Mesenchymal stem cell (in vitro differentiated cells and primary cell): ENCODE data around the gene ASCC1.

Source experiments
- DNase-seq: peaks from one replicate; pipeline ENCODE4 v3.0.0-alpha.2; 2013
- H2AFZ ChIP-seq: one replicate; pipeline ENCODE4 v1.6.1; 2013; ENCODE audit warnings: low read depth, mild to moderate bottlenecking, control low read depth, inconsistent platforms, low read length, moderate library complexity
- H2AK5ac ChIP-seq: 2 replicates; pipeline ENCODE4 v1.6.1; 2013; ENCODE audit warnings: low read length, moderate library complexity, mild to moderate bottlenecking, inconsistent platforms; ENCODE audit not compliant: severe bottlenecking
- H2BK120ac ChIP-seq: one replicate; pipeline ENCODE4 v1.6.1; 2013; ENCODE audit warnings: low read depth, mild to moderate bottlenecking, inconsistent platforms, low read length, moderate library complexity
- H2BK12ac ChIP-seq, 2 experiments: one replicate each; pipeline ENCODE4 v1.6.1; 2013; ENCODE audit warnings: inconsistent platforms in 2 of 2, low read length in 2 of 2, mild to moderate bottlenecking in 2 of 2, moderate library complexity in 2 of 2, control low read depth in 1 of 2
- H2BK15ac ChIP-seq: one replicate; pipeline ENCODE4 v1.6.1; 2013; ENCODE audit warnings: mild to moderate bottlenecking, low read depth, inconsistent platforms; ENCODE audit not compliant: poor library complexity, severe bottlenecking
- H2BK5ac ChIP-seq: 2 replicates; pipeline ENCODE4 v1.6.1; 2013; ENCODE audit warnings: low read depth, mild to moderate bottlenecking, low read length, control low read depth, inconsistent platforms; ENCODE audit not compliant: poor library complexity, severe bottlenecking
- H3K14ac ChIP-seq, 2 experiments: one replicate each; pipeline ENCODE4 v1.6.1; 2013; ENCODE audit warnings: inconsistent platforms in 2 of 2, low read length in 2 of 2, control low read depth in 1 of 2, mild to moderate bottlenecking in 1 of 2, moderate library complexity in 1 of 2
- H3K18ac ChIP-seq, 2 experiments: one replicate each; pipeline ENCODE4 v1.6.1; 2013; ENCODE audit warnings: inconsistent platforms in 2 of 2, low read length in 2 of 2, control low read depth in 1 of 2, low read depth in 1 of 2, mild to moderate bottlenecking in 1 of 2
- H3K23ac ChIP-seq, 2 experiments: one replicate each; pipeline ENCODE4 v1.6.1; 2013; ENCODE audit warnings: inconsistent platforms in 2 of 2, low read length in 2 of 2, mild to moderate bottlenecking in 2 of 2, moderate library complexity in 2 of 2, control low read depth in 1 of 2
- H3K27ac ChIP-seq: 2 replicates; pipeline ENCODE4 v1.5.1; 2013; ENCODE audit warnings: mild to moderate bottlenecking, moderate library complexity, low read length, control low read depth, inconsistent platforms; ENCODE audit not compliant: poor library complexity, severe bottlenecking
- H3K27me3 ChIP-seq, 2 experiments: 2 replicates each; pipeline versions ENCODE4 v1.6.1 to v1.7.0; 2013; ENCODE audit warnings: low read length in 2 of 2, mild to moderate bottlenecking in 2 of 2, moderate library complexity in 2 of 2, control low read depth in 1 of 2, inconsistent platforms in 1 of 2; ENCODE audit not compliant: control insufficient read depth in 1 of 2, insufficient read depth in 1 of 2
- H3K36me3 ChIP-seq, 2 experiments: 2 replicates each; pipeline versions ENCODE4 v1.6.1 to v1.7.0; 2013; ENCODE audit warnings: low read length in 2 of 2, control low read depth in 1 of 2, inconsistent platforms in 1 of 2, low read depth in 1 of 2, mild to moderate bottlenecking in 1 of 2; ENCODE audit not compliant: insufficient read depth in 2 of 2, control insufficient read depth in 1 of 2
- H3K4ac ChIP-seq, 2 experiments: one replicate each; pipeline ENCODE4 v1.6.1; 2013; ENCODE audit warnings: inconsistent platforms in 2 of 2, low read length in 2 of 2, mild to moderate bottlenecking in 2 of 2, moderate library complexity in 2 of 2, control low read depth in 1 of 2, low read depth in 1 of 2
- H3K4me1 ChIP-seq: 2 replicates; pipeline ENCODE4 v1.6.1; 2013; ENCODE audit warnings: low read depth, low read length, control low read depth; ENCODE audit not compliant: control insufficient read depth, insufficient read depth
- H3K4me2 ChIP-seq: 2 replicates; pipeline ENCODE4 v1.6.1; 2013; ENCODE audit warnings: low read length, mild to moderate bottlenecking, inconsistent platforms; ENCODE audit not compliant: poor library complexity, severe bottlenecking
- H3K4me3 ChIP-seq, 2 experiments: 2 replicates each; pipeline versions ENCODE4 v1.5.1 to v1.7.0; 2013; ENCODE audit warnings: low read length in 2 of 2, mild to moderate bottlenecking in 2 of 2, control low read depth in 1 of 2, low read depth in 1 of 2; ENCODE audit not compliant: insufficient read depth in 1 of 2
- H3K79me1 ChIP-seq: replicated peaks from 2 replicates; pipeline ENCODE4 v1.6.1; 2013; ENCODE audit warnings: mild to moderate bottlenecking, control low read depth, low read length, inconsistent platforms; ENCODE audit not compliant: poor library complexity, severe bottlenecking
- H3K9ac ChIP-seq: 2 replicates; pipeline ENCODE4 v1.7.0; 2013; ENCODE audit warnings: mild to moderate bottlenecking, low read length, moderate library complexity
- H3K9me3 ChIP-seq: 2 replicates; pipeline ENCODE4 v1.7.0; 2013; ENCODE audit warnings: mild to moderate bottlenecking, low read length; ENCODE audit not compliant: control insufficient read depth
- H4K8ac ChIP-seq: one replicate; pipeline ENCODE4 v1.6.1; 2013; ENCODE audit warnings: inconsistent platforms, mild to moderate bottlenecking, low read length, moderate library complexity
- H4K91ac ChIP-seq: one replicate; pipeline ENCODE4 v1.6.1; 2013; ENCODE audit warnings: mild to moderate bottlenecking, low read length, inconsistent platforms
- WGBS: methylation state at CpG from one replicate; pipeline ENCODE4 v1.1.7; 2013; ENCODE audit warnings: mixed read lengths; 5-methylcytosine and 5-hydroxymethylcytosine counted together

The ASCC1 gene

DNA sequence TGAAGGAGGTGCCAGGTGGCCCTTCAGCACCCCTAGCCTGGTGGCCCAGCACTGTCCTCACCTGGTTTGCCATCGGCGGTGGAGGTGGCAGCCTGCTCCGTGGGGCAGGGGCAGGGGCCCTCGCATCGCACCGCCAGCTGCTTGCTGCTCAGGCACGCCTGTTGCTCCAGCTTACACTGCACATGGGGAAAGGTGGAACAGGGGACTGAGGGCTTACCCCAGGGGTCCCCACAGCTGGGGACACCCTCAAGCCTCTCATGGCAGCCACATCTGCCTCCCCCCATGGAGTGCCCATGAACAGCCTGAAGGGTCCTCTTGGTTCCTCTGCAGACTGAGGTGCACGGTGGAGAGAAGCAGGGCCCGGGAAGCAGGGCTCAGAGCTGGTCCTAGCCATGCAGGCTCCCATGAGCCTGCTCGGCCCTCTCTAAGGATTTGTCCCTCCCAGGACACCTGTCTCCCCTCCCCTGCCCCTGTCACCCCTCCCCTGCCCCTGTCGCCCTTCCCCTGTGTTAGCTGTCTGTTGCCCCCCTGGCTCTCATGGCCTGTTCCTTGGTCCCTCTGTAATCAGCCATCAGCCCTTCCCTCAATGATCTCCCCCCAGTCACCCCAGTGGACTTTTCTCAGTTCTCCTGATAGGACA, 147.8 kb downstream of the ASCC1 start:
- Histone ChIP-seq H4K91ac (peak overlapping the region; percentile 70), H3K23ac (no peak overlapping the region), H2BK12ac (no peak overlapping the region), H3K27ac (no peak overlapping the region), H3K36me3 (no peaks in the 10 kb centered on the region), H3K4ac (no peak overlapping the region), H3K9ac (no peak overlapping the region), H2BK120ac (no peak overlapping the region), H2BK15ac (no peak overlapping the region), H2AFZ (no peak overlapping the region), H3K9me3 (peaks cover 7% of the 10 kb centered on the region), H3K27me3 (peaks cover 12 to 37% of the 10 kb centered on the region in 2 experiments), H2BK5ac (no peak overlapping the region), H3K4me2 (no peak overlapping the region), H2AK5ac (no peak overlapping the region), H3K14ac (no peak overlapping the region), H3K4me1 (peaks cover 18% of the 10 kb centered on the region), H4K8ac (no peak overlapping the region), H3K18ac (no peak overlapping the region), H3K79me1 (no peaks in the 10 kb centered on the region), H3K4me3 (no peak overlapping the region)
- no peak for DNase-seq
- WGBS = 92% methylated on average over 11 of the region's 11 CpGs

DNA sequence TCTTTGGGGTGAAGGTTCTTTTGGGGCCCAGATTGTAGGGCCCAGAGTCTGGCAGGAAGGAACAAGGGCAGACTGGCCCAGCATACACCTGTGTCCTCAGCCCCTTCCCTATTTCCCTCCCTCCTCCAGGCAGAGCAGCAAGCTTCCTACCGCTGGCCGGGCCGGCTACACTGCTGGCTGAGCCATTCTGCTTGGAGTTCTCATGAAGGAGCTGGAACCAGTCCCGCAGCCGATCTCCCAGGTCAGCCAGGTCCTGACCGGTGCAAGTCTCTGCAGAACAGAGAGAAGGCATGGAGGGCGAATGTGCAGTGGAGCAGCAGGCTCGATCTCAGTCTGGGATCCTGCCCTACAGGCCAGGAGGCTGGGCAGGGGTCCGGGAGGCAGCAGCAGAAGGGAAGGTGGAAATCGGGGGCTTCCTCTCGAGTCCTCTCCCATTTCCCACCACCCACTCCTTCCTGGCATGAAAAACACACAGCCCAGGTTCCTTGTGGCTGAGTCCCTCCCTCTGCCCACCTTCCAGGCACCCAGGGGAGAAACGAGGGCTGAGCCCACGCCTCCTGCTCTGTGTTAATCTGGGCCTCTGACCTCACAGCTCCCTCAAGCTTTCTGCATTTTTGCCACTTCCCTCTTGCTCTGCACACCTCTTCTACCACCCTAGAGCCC, 148.5 kb downstream of the ASCC1 start:
- peaks cover 7% of the 10 kb centered on the region for H3K9me3 ChIP-seq
- H2BK12ac ChIP-seq = no peak overlapping the region
- 81% methylated on average over 11 of the region's 13 CpGs for WGBS
- no peaks in the 10 kb centered on the region for H3K79me1 ChIP-seq
- no peak overlapping the region for H3K4me2 ChIP-seq
- no peak overlapping the region for H3K4me3 ChIP-seq
- H4K91ac ChIP-seq = peak overlapping the region; percentile 70
- H3K9ac ChIP-seq = no peak overlapping the region
- H3K4me1 ChIP-seq = peaks cover 18% of the 10 kb centered on the region
- no peak for DNase-seq
- H2AFZ ChIP-seq = no peak overlapping the region
- H2AK5ac ChIP-seq = no peak overlapping the region
- H3K14ac ChIP-seq = peak overlapping the region in 1 of 2 experiments; percentile 57
- no peak overlapping the region for H4K8ac ChIP-seq
- no peak overlapping the region for H2BK120ac ChIP-seq
- H3K4ac ChIP-seq = no peak overlapping the region
- no peak overlapping the region for H2BK15ac ChIP-seq
- no peak overlapping the region for H3K23ac ChIP-seq
- no peak overlapping the region for H2BK5ac ChIP-seq
- H3K27me3 ChIP-seq = peaks cover 12 to 31% of the 10 kb centered on the region in 2 experiments
- no peak overlapping the region for H3K18ac ChIP-seq
- no peaks in the 10 kb centered on the region for H3K36me3 ChIP-seq
- no peak overlapping the region for H3K27ac ChIP-seq

DNA sequence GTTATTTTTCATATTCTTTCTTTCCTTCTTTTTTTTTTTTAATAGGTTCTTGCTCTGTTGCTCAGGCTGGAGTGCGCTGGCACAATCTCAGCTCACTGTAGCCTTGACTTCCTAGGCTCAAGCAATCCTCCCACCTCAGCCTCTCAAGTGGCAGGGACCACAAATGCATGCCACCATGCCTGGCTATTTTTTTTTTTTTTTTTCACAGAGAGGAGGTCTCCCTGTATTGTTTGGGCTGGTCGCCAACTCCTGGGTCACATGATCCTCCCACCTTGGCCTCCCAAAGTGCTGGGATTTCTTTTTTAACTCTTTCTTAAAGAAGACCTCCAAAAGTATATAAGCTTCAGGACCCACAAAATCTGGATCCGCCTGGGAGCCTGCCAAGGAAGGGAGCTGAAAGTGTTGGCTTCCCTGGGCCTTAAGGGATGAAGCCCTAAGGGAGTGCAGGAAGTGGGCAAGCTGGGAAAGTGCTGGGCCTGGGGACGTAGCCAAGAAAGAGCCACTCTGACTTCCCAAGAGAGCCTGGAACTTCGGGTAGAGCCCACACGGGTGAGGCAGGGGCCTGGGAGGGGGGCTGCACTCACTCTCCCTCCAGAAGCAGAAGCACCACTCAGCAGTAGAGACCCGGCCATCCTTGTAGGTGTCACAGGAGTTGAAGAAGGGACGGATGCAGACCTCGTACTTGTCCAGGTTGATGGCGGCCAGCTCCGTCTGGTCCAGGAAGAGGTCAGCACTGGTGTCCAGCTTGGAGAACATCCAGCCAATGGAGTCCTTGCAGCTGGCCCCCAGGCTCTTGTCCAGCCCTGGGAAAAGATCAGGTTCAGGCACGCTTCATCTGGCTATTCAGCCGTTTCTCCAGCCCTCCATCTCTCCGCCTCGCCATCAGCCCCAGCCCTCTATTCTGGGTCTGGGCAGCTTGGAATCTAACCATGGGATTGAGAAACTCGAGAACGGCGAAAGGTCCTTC, 149.5 kb downstream of the ASCC1 start:
- no peak overlapping the region for H2BK5ac ChIP-seq
- H3K4me1 ChIP-seq = peaks cover 20% of the 10 kb centered on the region
- H2BK15ac ChIP-seq = no peak overlapping the region
- no peak overlapping the region for H3K27ac ChIP-seq
- no peak overlapping the region for H3K4me3 ChIP-seq
- H3K27me3 ChIP-seq = peaks cover 12 to 31% of the 10 kb centered on the region in 2 experiments
- no peak overlapping the region for H2BK120ac ChIP-seq
- H2AFZ ChIP-seq = no peak overlapping the region
- no peak overlapping the region for H4K91ac ChIP-seq
- H3K18ac ChIP-seq = no peak overlapping the region
- DNase-seq = no peak
- no peaks in the 10 kb centered on the region for H3K36me3 ChIP-seq
- no peak overlapping the region for H3K4me2 ChIP-seq
- H2BK12ac ChIP-seq = no peak overlapping the region
- WGBS = 91% methylated on average over 18 of the region's 18 CpGs
- H4K8ac ChIP-seq = no peak overlapping the region
- peaks cover 3% of the 10 kb centered on the region for H3K9me3 ChIP-seq
- H3K4ac ChIP-seq = no peak overlapping the region
- H3K23ac ChIP-seq = no peak overlapping the region
- no peaks in the 10 kb centered on the region for H3K79me1 ChIP-seq
- H2AK5ac ChIP-seq = no peak overlapping the region
- no peak overlapping the region for H3K9ac ChIP-seq
- H3K14ac ChIP-seq = peak overlapping the region in 1 of 2 experiments; percentile 56
